Natural killer cell (primary cell): ENCODE data around the gene SEPTIN12. TPM values are rescaled to one million over a fixed set of nuclear protein-coding genes. Genes with fewer than 3 reads are reported as not detected.

ENCODE experiments used
- ATAC-seq, 3 donors: fragments of 150-1000 bp in 2 of 3; fragments of 200-7000 bp in 1 of 3; cut with Tn5 transposase; 1 replicate in 1 of 3; 2 replicates in 2 of 3; pipeline ENCODE4 v1.10.0; 2021; ENCODE audit warnings: mild to moderate bottlenecking in 2 of 3, moderate library complexity in 2 of 3
- DNase-seq, 2 donors: peaks; one replicate each; pipeline versions ENCODE4 v3.0.0 to v3.0.0-alpha.2; 2013 to 2021; ENCODE audit warnings: mixed read lengths in 1 of 2
- H3K27ac ChIP-seq: one replicate; pipeline ENCODE4 v1.5.1; 2013; ENCODE audit warnings: mild to moderate bottlenecking, low read length
- H3K27me3 ChIP-seq: one replicate; pipeline ENCODE4 v1.6.1; 2013; ENCODE audit warnings: low read length; ENCODE audit not compliant: control insufficient read depth, insufficient read depth
- H3K36me3 ChIP-seq: one replicate; pipeline ENCODE4 v1.6.1; 2013; ENCODE audit warnings: low read length; ENCODE audit not compliant: control insufficient read depth, insufficient read depth
- H3K4me1 ChIP-seq: one replicate; pipeline ENCODE4 v1.6.1; 2013; ENCODE audit warnings: low read length; ENCODE audit not compliant: control insufficient read depth, insufficient read depth
- H3K4me3 ChIP-seq: one replicate; pipeline ENCODE4 v1.5.1; 2013; ENCODE audit warnings: low read length
- H3K9me3 ChIP-seq: one replicate; pipeline ENCODE4 v1.6.1; 2013; ENCODE audit warnings: low read length; ENCODE audit not compliant: control insufficient read depth, insufficient read depth
- H3K27ac Mint-ChIP-seq, 2 donors: one replicate each; pipeline ENCODE4 v1.8.0; 2022; ENCODE audit warnings: mild to moderate bottlenecking in 2 of 2, mixed read lengths in 2 of 2, moderate library complexity in 1 of 2
- H3K27me3 Mint-ChIP-seq, 2 donors: one replicate each; pipeline ENCODE4 v1.8.0; 2022; ENCODE audit warnings: low read depth in 2 of 2, mixed read lengths in 2 of 2
- H3K36me3 Mint-ChIP-seq: one replicate; pipeline ENCODE4 v1.8.0; 2022; ENCODE audit warnings: mixed read lengths
- H3K4me1 Mint-ChIP-seq, 2 donors: one replicate each; pipeline ENCODE4 v1.8.0; 2022; ENCODE audit warnings: mixed read lengths in 2 of 2
- H3K4me3 Mint-ChIP-seq: one replicate; pipeline ENCODE4 v1.8.0; 2022; ENCODE audit warnings: mild to moderate bottlenecking, moderate library complexity, mixed read lengths
- H3K9me3 Mint-ChIP-seq, 2 donors: one replicate each; pipeline ENCODE4 v1.8.0; 2022; ENCODE audit warnings: mixed read lengths in 2 of 2
- WGBS: methylation state at CpG from one replicate; pipeline ENCODE4 v1.1.7; 2013; ENCODE audit warnings: missing lambda C conversion rate; ENCODE audit not compliant: insufficient coverage; 5-methylcytosine and 5-hydroxymethylcytosine counted together
- intact Hi-C: fragments of 100-400 bp; cut with micrococcal nuclease; formaldehyde crosslinking; loops from one replicate; pipeline ENCODE4 v1.14.2; 2022
- total RNA-seq, 4 donors: library from RNA; stranded (reverse); fragments of 120-200 nt in 1 of 4; gene quantifications; one replicate each; pipeline versions ENCODE4 v1.2.3 to v1.2.4, GENCODE V29; 2013 to 2022
- TF ChIP-seq, protein P1 (sequence below): fragments of 200-600 bp; IDR thresholded peaks from one replicate; pipeline ENCODE4 v1.8.0; 2022; ENCODE audit warnings: antibody characterized with exemption

SEPTIN12 gene
- total RNA-seq, 3 donors from 2014 or later (not counting 1 experiment from before 2014, with no cell fraction given): 0.59 TPM; not detected in 2

- Mint-ChIP-seq H3K9me3 (no peaks in the 10 kb centered on the region), H3K36me3 (peaks cover 21% of the 10 kb centered on the region), H3K27ac (no peak overlapping the region), H3K4me1 (no peaks in the 10 kb centered on the region), H3K27me3 (no peaks in the 10 kb centered on the region), H3K4me3 (no peak overlapping the region)
- no peak for ATAC-seq
- TF ChIP-seq, protein P1, sequence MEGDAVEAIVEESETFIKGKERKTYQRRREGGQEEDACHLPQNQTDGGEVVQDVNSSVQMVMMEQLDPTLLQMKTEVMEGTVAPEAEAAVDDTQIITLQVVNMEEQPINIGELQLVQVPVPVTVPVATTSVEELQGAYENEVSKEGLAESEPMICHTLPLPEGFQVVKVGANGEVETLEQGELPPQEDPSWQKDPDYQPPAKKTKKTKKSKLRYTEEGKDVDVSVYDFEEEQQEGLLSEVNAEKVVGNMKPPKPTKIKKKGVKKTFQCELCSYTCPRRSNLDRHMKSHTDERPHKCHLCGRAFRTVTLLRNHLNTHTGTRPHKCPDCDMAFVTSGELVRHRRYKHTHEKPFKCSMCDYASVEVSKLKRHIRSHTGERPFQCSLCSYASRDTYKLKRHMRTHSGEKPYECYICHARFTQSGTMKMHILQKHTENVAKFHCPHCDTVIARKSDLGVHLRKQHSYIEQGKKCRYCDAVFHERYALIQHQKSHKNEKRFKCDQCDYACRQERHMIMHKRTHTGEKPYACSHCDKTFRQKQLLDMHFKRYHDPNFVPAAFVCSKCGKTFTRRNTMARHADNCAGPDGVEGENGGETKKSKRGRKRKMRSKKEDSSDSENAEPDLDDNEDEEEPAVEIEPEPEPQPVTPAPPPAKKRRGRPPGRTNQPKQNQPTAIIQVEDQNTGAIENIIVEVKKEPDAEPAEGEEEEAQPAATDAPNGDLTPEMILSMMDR: no peak
- DNase-seq: no peak
- Histone ChIP-seq H3K4me3 (no peak overlapping the region), H3K9me3 (no peaks in the 10 kb centered on the region), H3K27ac (no peak overlapping the region), H3K27me3 (no peaks in the 10 kb centered on the region), H3K4me1 (no peaks in the 10 kb centered on the region), H3K36me3 (peaks cover 48% of the 10 kb centered on the region)
- intact Hi-C loops: no loop called here
Measured at GRCh38 chr16:4814046-4814445, 25.9 kb upstream of the SEPTIN12 start.

- Histone ChIP-seq H3K36me3 (peaks cover 52% of the 10 kb centered on the region), H3K4me1 (no peaks in the 10 kb centered on the region), H3K9me3 (no peaks in the 10 kb centered on the region), H3K4me3 (no peak overlapping the region), H3K27me3 (no peaks in the 10 kb centered on the region), H3K27ac (no peak overlapping the region)
- Mint-ChIP-seq H3K4me1 (no peaks in the 10 kb centered on the region), H3K36me3 (peaks cover 15% of the 10 kb centered on the region), H3K27me3 (no peaks in the 10 kb centered on the region), H3K27ac (no peak overlapping the region), H3K4me3 (no peak overlapping the region), H3K9me3 (no peaks in the 10 kb centered on the region)
- DNase-seq (no peak), ATAC-seq (no peak)
- TF ChIP-seq, protein P1: no peak
- intact Hi-C loops: no loop called here
- whole genome bisulfite sequencing: 95% methylated on average over 16 of the region's 16 CpGs
Measured at GRCh38 chr16:4813251-4814003, 25.3 kb upstream of the SEPTIN12 start.

DNA sequence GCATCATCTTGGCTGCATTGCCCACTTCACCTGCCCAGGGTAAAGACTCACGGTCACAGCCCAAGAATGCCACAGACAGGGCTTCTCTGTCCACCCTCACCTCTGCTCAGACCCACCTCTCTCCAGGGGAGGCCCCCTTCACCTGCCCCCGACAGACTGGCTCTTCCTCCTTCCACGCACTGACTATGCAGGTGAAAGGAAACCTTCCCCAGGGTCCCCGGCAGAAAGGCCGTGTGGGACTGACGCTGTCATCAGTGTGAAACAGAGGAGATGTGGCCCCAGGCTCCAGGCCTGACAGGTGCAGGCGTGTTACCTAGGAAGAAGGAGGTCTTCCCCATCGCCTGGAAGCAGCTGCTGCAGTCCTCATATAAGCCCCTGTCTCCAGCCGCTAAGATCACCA lies 23.6 kb upstream of the SEPTIN12 start:
- no peak overlapping the region for H3K27ac ChIP-seq
- intact Hi-C loops: no loop called here
- TF ChIP-seq, protein P1: no peak
- ATAC-seq (no peak), DNase-seq (no peak)
- Mint-ChIP-seq H3K27me3 (no peaks in the 10 kb centered on the region), H3K4me1 (no peaks in the 10 kb centered on the region), H3K36me3 (peaks cover 21% of the 10 kb centered on the region), H3K27ac (no peak overlapping the region), H3K4me3 (no peak overlapping the region), H3K9me3 (no peaks in the 10 kb centered on the region)
- no peaks in the 10 kb centered on the region for H3K4me1 ChIP-seq
- H3K4me3 ChIP-seq: no peak overlapping the region
- no peaks in the 10 kb centered on the region for H3K9me3 ChIP-seq
- WGBS: 96% methylated on average over 9 of the region's 9 CpGs
- peaks cover 53% of the 10 kb centered on the region for H3K36me3 ChIP-seq
- no peaks in the 10 kb centered on the region for H3K27me3 ChIP-seq

- H3K27ac ChIP-seq: no peak overlapping the region
- Mint-ChIP-seq H3K4me1 (no peaks in the 10 kb centered on the region), H3K36me3 (peaks cover 19% of the 10 kb centered on the region), H3K27me3 (no peaks in the 10 kb centered on the region), H3K9me3 (no peaks in the 10 kb centered on the region), H3K4me3 (no peak overlapping the region), H3K27ac (no peak overlapping the region)
- no peak overlapping the region for H3K4me3 ChIP-seq
- H3K4me1 ChIP-seq: no peaks in the 10 kb centered on the region
- peaks cover 52% of the 10 kb centered on the region for H3K36me3 ChIP-seq
- TF ChIP-seq, protein P1: no peak
- H3K27me3 ChIP-seq: no peaks in the 10 kb centered on the region
- ATAC-seq (no peak), DNase-seq (no peak)
- H3K9me3 ChIP-seq: no peaks in the 10 kb centered on the region
- 95% methylated on average over 3 of the region's 3 CpGs for WGBS
- intact Hi-C loops: no loop called here
Measured at GRCh38 chr16:4811242-4811641, 23.1 kb upstream of the SEPTIN12 start.
